Astrocyte (in vitro differentiated cells and primary cell): ENCODE data around the gene SLITRK3. TPM values are rescaled to one million over a fixed set of nuclear protein-coding genes. Genes with fewer than 3 reads are reported as not detected.
"Not testable (repeated sequence)": the region's sequence is repeated elsewhere in the genome, so short reads cannot be mapped to it uniquely, and the experiment has no call there.

ENCODE experiments used
- DNase-seq: peaks from one replicate; pipeline ENCODE4 v3.0.0-alpha.2; 2010; ENCODE audit warnings: low read depth
- FAIRE-seq: peaks from 2 replicates; lab custom pipeline; 2011; peaks lifted over from hg19 to GRCh38; lab: Jason Lieb, UNC
- H2AFZ ChIP-seq: 2 replicates; pipeline ENCODE4 v1.6.0; 2012; ENCODE audit warnings: low read depth, low read length, inconsistent platforms
- H3K27ac ChIP-seq: 2 replicates; pipeline ENCODE4 v1.5.1; 2011; ENCODE audit warnings: low read depth, low read length, inconsistent platforms
- H3K27me3 ChIP-seq: 2 replicates; pipeline ENCODE4 v1.6.0; 2011; ENCODE audit warnings: low read length, inconsistent platforms; ENCODE audit not compliant: insufficient read depth
- H3K36me3 ChIP-seq: 2 replicates; pipeline ENCODE4 v1.5.1; 2011; ENCODE audit warnings: low read length, inconsistent platforms; ENCODE audit not compliant: insufficient read depth
- H3K4me1 ChIP-seq: 2 replicates; pipeline ENCODE4 v1.5.1; 2011; ENCODE audit warnings: low read length, inconsistent platforms; ENCODE audit not compliant: insufficient read depth
- H3K4me2 ChIP-seq: 2 replicates; pipeline ENCODE4 v1.6.0; 2012; ENCODE audit warnings: low read length, inconsistent platforms
- H3K4me3 ChIP-seq: 2 replicates; pipeline ENCODE4 v1.5.1; 2011; ENCODE audit warnings: low read depth, mild to moderate bottlenecking, low read length, inconsistent platforms; ENCODE audit not compliant: insufficient read depth
- H3K79me2 ChIP-seq: 2 replicates; pipeline ENCODE4 v1.6.0; 2012; ENCODE audit warnings: mild to moderate bottlenecking, low read length, inconsistent platforms; ENCODE audit not compliant: insufficient read depth
- H3K9ac ChIP-seq: 2 replicates; pipeline ENCODE4 v1.6.0; 2012; ENCODE audit warnings: mild to moderate bottlenecking, low read length, inconsistent platforms
- H3K9me3 ChIP-seq: 2 replicates; pipeline ENCODE4 v1.5.1; 2012; ENCODE audit warnings: low read depth, mild to moderate bottlenecking, low read length, inconsistent platforms; ENCODE audit not compliant: insufficient read depth
- H4K20me1 ChIP-seq: 2 replicates; pipeline ENCODE4 v1.6.0; 2012; ENCODE audit warnings: low read length, inconsistent platforms; ENCODE audit not compliant: insufficient read depth
- H3K27ac Mint-ChIP-seq: one replicate; pipeline ENCODE4 v1.8.0; 2021; ENCODE audit warnings: mild to moderate bottlenecking, mixed read lengths; ENCODE audit not compliant: unreplicated experiment
- H3K27me3 Mint-ChIP-seq: one replicate; pipeline ENCODE4 v1.8.0; 2021; ENCODE audit warnings: low read depth, mixed read lengths; ENCODE audit not compliant: unreplicated experiment
- H3K36me3 Mint-ChIP-seq: one replicate; pipeline ENCODE4 v1.8.0; 2021; ENCODE audit warnings: low read depth, mixed read lengths; ENCODE audit not compliant: unreplicated experiment
- H3K4me1 Mint-ChIP-seq: one replicate; pipeline ENCODE4 v1.8.0; 2021; ENCODE audit warnings: low read depth, mixed read lengths; ENCODE audit not compliant: unreplicated experiment
- H3K4me3 Mint-ChIP-seq: one replicate; pipeline ENCODE4 v1.8.0; 2021; ENCODE audit warnings: mild to moderate bottlenecking, moderate library complexity, mixed read lengths; ENCODE audit not compliant: unreplicated experiment
- H3K9me3 Mint-ChIP-seq: one replicate; pipeline ENCODE4 v1.8.0; 2021; ENCODE audit warnings: mild to moderate bottlenecking, mixed read lengths; ENCODE audit not compliant: unreplicated experiment
- CTCF ChIP-seq: IDR thresholded peaks from 2 replicates; pipeline ENCODE4 v1.5.1; 2011; ENCODE audit warnings: low read depth, mild to moderate bottlenecking, inconsistent platforms, low read length, moderate library complexity; ENCODE audit not compliant: insufficient read depth
- EZH2 ChIP-seq: IDR thresholded peaks from 2 replicates; pipeline ENCODE4 v1.6.1; 2012; ENCODE audit warnings: mild to moderate bottlenecking, low read length, inconsistent platforms; ENCODE audit not compliant: insufficient read depth
- total RNA-seq: library from RNA; stranded (reverse); gene quantifications from 2 replicates; pipeline ENCODE4 v1.2.1, GENCODE V29; 2021

SLITRK3 gene
- total RNA-seq, 1 donor from 2014 or later = 0.07 TPM

GRCh38 chr3:165144271-165144670, 51.9 kb downstream of the SLITRK3 start:
- Histone ChIP-seq H3K4me2 (no peak overlapping the region), H3K9ac (no peak overlapping the region), H3K9me3 (no peaks in the 10 kb centered on the region), H2AFZ (no peak overlapping the region), H3K27me3 (no peaks in the 10 kb centered on the region), H3K79me2 (no peaks in the 10 kb centered on the region), H3K36me3 (no peaks in the 10 kb centered on the region), H4K20me1 (no peaks in the 10 kb centered on the region), H3K27ac (no peak overlapping the region), H3K4me3 (no peak overlapping the region), H3K4me1 (no peaks in the 10 kb centered on the region)
- FAIRE-seq (no peak), DNase-seq (no peak)
- Mint-ChIP-seq H3K27me3 (no peaks in the 10 kb centered on the region), H3K4me3 (no peak overlapping the region), H3K4me1 (no peaks in the 10 kb centered on the region), H3K36me3 (no peaks in the 10 kb centered on the region), H3K9me3 (peaks cover 2% of the 10 kb centered on the region), H3K27ac (no peak overlapping the region)
- TF ChIP-seq CTCF = no peak
- no peak for TF ChIP-seq EZH2

GRCh38 chr3:165139918-165140317, 56.3 kb downstream of the SLITRK3 start:
- H3K9me3 Mint-ChIP-seq, H3K27me3 ChIP-seq, H3K9me3 ChIP-seq, H3K4me1 ChIP-seq, H3K4me3 ChIP-seq, H3K27me3 Mint-ChIP-seq, DNase-seq, H4K20me1 ChIP-seq, H3K27ac Mint-ChIP-seq, H3K79me2 ChIP-seq, H3K4me1 Mint-ChIP-seq, FAIRE-seq, H3K4me2 ChIP-seq, H3K36me3 Mint-ChIP-seq, H3K9ac ChIP-seq, H3K36me3 ChIP-seq, H3K4me3 Mint-ChIP-seq, H3K27ac ChIP-seq, H2AFZ ChIP-seq: not testable (repeated sequence)

Other genes with a start within 250 kb of the SLITRK3 start
- not detected in 2 replicates for gene SI, start 117.9 kb downstream of the SLITRK3 start, total RNA-seq